PFSK-1 (cell line): ENCODE results near the gene REC8.

Source experiments
- FOXP2 ChIP-seq: optimal IDR thresholded peaks from 2 replicates; pipeline ENCODE3; 2011; ENCODE audit warnings: borderline replicate concordance, control low read depth, inconsistent platforms; ENCODE audit not compliant: insufficient read depth; ENCODE audit errors: extremely low read length, extremely low read depth
- POLR2AphosphoS5 ChIP-seq: IDR thresholded peaks from 2 replicates; pipeline ENCODE4 v1.6.1; 2012; ENCODE audit warnings: low read depth, mild to moderate bottlenecking, control low read depth, low read length, moderate library complexity
- SIN3A ChIP-seq: IDR thresholded peaks from 2 replicates; pipeline ENCODE4 v1.6.1; 2012; ENCODE audit warnings: mild to moderate bottlenecking, low read length, moderate library complexity, borderline replicate concordance; ENCODE audit not compliant: insufficient read depth
- TAF1 ChIP-seq: IDR thresholded peaks from 2 replicates; pipeline ENCODE4 v1.6.1; 2012; ENCODE audit warnings: low read length, control low read depth, borderline replicate concordance; ENCODE audit not compliant: insufficient read depth
- TF ChIP-seq, protein P1 (sequence below), 2 experiments: IDR thresholded peaks; 2 replicates each; pipeline versions ENCODE4 v1.6.1 to v1.8.0; 2011 to 2012; ENCODE audit warnings: low read depth in 2 of 2, low read length in 2 of 2, control low read depth in 1 of 2, inconsistent platforms in 1 of 2, mild to moderate bottlenecking in 1 of 2, moderate library complexity in 1 of 2; ENCODE audit not compliant: insufficient read depth in 1 of 2

Gene REC8

DNA sequence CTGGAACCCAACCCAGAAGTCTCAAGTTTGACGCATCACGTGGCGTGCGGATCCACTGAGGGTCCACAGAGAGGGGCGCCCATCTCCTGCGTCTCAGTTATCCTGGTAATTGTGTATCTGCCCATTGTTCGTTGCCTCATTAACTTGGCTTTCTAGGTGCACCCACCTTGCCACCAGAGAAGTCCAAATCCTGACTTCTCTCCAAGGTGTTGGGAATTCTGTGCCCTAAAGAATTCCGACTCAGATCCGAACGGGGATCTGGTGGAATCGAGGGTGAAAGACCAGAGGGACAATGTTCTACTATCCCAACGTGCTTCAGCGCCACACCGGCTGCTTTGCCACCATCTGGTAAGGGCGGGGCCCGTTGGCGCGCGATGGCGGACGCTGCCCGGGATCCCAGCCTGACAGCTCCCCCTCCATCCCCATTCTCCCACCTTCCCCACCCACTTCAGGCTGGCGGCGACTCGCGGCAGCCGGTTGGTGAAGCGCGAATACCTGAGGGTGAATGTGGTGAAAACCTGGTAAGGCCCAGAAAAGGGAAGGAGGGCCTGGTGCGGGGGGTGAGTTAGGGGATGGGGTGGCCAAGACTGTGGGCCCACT is 481 bp downstream of the REC8 start:
- TF ChIP-seq, protein P1, sequence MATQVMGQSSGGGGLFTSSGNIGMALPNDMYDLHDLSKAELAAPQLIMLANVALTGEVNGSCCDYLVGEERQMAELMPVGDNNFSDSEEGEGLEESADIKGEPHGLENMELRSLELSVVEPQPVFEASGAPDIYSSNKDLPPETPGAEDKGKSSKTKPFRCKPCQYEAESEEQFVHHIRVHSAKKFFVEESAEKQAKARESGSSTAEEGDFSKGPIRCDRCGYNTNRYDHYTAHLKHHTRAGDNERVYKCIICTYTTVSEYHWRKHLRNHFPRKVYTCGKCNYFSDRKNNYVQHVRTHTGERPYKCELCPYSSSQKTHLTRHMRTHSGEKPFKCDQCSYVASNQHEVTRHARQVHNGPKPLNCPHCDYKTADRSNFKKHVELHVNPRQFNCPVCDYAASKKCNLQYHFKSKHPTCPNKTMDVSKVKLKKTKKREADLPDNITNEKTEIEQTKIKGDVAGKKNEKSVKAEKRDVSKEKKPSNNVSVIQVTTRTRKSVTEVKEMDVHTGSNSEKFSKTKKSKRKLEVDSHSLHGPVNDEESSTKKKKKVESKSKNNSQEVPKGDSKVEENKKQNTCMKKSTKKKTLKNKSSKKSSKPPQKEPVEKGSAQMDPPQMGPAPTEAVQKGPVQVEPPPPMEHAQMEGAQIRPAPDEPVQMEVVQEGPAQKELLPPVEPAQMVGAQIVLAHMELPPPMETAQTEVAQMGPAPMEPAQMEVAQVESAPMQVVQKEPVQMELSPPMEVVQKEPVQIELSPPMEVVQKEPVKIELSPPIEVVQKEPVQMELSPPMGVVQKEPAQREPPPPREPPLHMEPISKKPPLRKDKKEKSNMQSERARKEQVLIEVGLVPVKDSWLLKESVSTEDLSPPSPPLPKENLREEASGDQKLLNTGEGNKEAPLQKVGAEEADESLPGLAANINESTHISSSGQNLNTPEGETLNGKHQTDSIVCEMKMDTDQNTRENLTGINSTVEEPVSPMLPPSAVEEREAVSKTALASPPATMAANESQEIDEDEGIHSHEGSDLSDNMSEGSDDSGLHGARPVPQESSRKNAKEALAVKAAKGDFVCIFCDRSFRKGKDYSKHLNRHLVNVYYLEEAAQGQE (IDR thresholded peaks at IDR 0.05; ENCODE audit: insufficient read depth in 1 of 2, low read depth in 2 of 2, low read length in 2 of 2), result no peak
- TF ChIP-seq SIN3A (no peak), POLR2AphosphoS5 (no peak), FOXP2 (no peak), TAF1 (no peak)

DNA sequence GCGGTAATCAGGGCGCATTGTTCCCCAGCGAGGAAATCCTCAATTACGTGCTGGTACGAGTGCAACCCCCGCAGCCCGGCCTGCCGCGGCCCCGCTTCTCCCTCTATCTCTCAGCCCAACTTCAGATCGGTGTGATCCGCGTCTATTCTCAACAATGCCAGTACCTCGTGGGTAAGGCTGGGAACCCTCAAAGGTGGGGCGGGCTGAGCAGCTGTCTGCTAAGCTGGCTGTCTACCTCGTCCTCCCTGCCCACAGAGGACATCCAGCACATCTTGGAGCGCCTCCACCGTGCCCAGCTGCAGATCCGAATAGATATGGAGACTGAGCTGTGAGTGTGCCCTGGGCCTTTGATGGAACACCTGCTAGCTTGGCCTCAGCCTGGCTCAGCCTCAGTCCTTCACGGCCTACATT is 996 bp downstream of the REC8 start:
- TF ChIP-seq SIN3A, result no peak

DNA sequence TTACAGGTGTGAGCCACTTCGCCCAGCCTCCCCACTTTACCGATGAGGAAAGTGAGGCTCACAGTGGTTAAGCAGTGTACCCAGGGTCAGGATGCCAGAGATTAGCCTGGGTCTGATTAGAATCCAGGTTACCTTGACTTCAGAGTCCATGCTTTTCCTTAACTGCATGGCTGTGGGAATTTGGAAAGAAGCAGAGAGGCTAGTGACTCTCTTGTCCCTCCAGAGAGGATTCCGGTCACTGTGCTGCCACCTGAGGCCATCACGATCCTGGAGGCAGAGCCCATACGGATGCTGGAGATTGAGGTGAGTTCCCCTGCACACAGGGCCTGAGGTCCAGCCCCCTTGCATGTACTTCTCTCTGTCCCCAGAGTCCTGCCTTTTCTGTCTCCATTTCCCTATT is 4.7 kb downstream of the REC8 start:
- no peak for TF ChIP-seq SIN3A
- TF ChIP-seq POLR2AphosphoS5, result no peak
- TF ChIP-seq, protein P1 (IDR thresholded peaks at IDR 0.05; ENCODE audit: insufficient read depth in 1 of 2, low read depth in 2 of 2, low read length in 2 of 2), result no peak
- TF ChIP-seq TAF1, result no peak
- TF ChIP-seq FOXP2, result no peak

DNA sequence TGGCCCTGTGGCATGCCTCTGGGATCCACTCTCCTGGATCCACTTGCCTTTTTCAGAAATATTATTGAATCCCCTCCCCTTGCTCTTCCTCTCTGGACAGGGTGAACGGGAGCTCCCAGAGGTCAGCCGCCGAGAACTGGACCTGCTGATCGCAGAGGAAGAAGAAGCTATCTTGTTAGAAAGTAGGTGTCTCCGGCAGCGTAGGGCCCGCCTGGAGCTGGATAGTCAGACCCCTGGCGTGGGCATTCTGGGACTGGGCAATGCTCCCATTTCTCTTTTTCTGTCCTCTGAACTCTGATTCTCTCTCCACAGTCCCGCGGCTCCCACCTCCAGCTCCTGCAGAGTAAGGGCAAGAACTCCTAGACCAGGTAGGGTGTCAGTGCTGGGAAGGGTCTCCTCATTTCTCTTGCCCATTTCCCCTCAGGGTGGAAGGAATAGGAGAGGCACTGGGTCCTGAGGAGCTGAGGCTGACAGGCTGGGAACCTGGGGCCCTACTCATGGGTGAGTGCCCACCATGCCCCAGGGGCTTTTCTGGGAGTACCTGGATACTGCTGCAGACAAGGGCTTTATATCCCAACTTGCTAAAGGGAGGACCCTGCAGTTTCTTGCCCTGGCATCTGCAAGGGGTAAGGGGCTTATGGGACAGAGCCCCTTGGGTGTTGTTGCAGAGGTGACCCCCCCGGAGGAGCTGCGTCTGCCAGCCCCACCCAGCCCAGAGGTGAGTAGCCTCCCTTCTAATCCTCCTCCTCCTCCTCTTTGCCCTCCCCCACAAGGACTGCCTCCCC is 5.4 kb downstream of the REC8 start:
- TF ChIP-seq POLR2AphosphoS5 (no peak), FOXP2 (no peak), TAF1 (no peak), SIN3A (no peak)
- TF ChIP-seq, protein P1 (IDR thresholded peaks at IDR 0.05; ENCODE audit: insufficient read depth in 1 of 2, low read depth in 2 of 2, low read length in 2 of 2), result no peak

DNA sequence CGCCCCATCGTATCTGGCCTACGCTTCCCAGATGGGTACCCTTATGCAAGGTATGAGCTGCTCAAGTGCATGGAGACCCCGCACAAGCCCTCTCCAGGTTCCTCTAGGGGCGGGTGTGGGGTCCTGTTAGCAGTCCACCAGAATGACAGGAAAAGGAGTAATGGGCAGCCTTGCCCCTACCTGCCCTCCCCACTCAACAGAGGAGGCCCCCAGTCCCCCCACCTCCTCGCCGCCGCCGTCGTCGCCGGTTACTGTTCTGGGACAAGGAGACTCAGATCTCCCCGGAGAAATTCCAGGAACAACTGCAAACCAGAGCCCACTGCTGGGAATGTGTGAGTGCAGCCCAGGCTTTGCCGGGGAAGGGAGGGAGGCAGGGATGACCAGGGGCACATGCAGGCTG is 6.0 kb downstream of the REC8 start:
- TF ChIP-seq FOXP2 (no peak), POLR2AphosphoS5 (no peak), TAF1 (no peak), SIN3A (no peak)
- TF ChIP-seq, protein P1 (IDR thresholded peaks at IDR 0.05; ENCODE audit: insufficient read depth in 1 of 2, low read depth in 2 of 2, low read length in 2 of 2), result no peak
